K562 (cell line): ENCODE data around the gene PPP1R14C. TPM values are rescaled to one million over a fixed set of nuclear protein-coding genes. Genes with fewer than 3 reads are reported as not detected.

ENCODE experiments used
- CHD4 ChIP-seq: fragments of 200-600 bp; sonication (generic); IDR thresholded peaks from 3 replicates; pipeline ENCODE4 v1.6.1; 2012; ENCODE audit warnings: low read depth, mild to moderate bottlenecking, mixed read lengths, low read length, inconsistent platforms; ENCODE audit not compliant: insufficient read depth, insufficient replicate concordance, poor library complexity, severe bottlenecking
- GATA2 ChIP-seq: sonication (generic); formaldehyde crosslinking; IDR thresholded peaks from 2 replicates; pipeline ENCODE4 v1.4.0; 2020; ENCODE audit warnings: mild to moderate bottlenecking, missing genetic modification reagents
- MTA2 ChIP-seq: fragments of 450-650 bp; IDR thresholded peaks from 2 replicates; pipeline ENCODE4 v1.6.1; 2016; ENCODE audit warnings: low read depth
- TBL1XR1 ChIP-seq, 2 experiments: IDR thresholded peaks; 2 replicates each; pipeline ENCODE4 v1.6.1; 2012; ENCODE audit warnings: improper control_type of control experiment in 2 of 2, low read length in 2 of 2, mild to moderate bottlenecking in 1 of 2
- U2AF1 ChIP-seq: fragments of 200-400 bp; formaldehyde crosslinking; optimal IDR thresholded peaks from 2 replicates; pipeline ENCODE3; 2017; ENCODE audit warnings: mild to moderate bottlenecking, low read depth, low read length, moderate library complexity
- ZC3H4 ChIP-seq: sonication (generic); formaldehyde crosslinking; IDR thresholded peaks from 2 replicates; pipeline ENCODE4 v1.9.0; 2021; ENCODE audit warnings: missing genetic modification reagents, borderline replicate concordance
- polyA plus RNA-seq, 8 experiments: library from polyadenylated mRNA; depleted of rRNA in 4 of 8; stranded (reverse) in 5 of 8; unstranded in 3 of 8; fragments of >200 nt; fragmentation: Nextera tagmentation in 2 of 8; fragmentation: Illumina TruSeq in 1 of 8; extraction: Ambion mirVana in 2 of 8; extraction: Trizol in 1 of 8; gene quantifications; 2 replicates each; pipeline versions ENCODE4 v1.2.1 to v1.2.3, GENCODE V29; 2011 to 2014; ENCODE audit warnings: inconsistent platforms in 1 of 8, missing spikeins in 1 of 8
- total RNA-seq, 7 experiments: library from RNA; depleted of rRNA in 6 of 7; stranded (reverse); fragments of >200 nt in 6 of 7; fragmentation: Illumina TruSeq in 2 of 7; extraction: Trizol in 2 of 7; gene quantifications; 2 replicates each; pipeline versions ENCODE4 v1.2.1 to v1.2.3, GENCODE V29; 2011 to 2021; ENCODE audit warnings: low replicate concordance in 1 of 7
- TF ChIP-seq, protein P1 (sequence below): fragments of 200-600 bp; sonication (generic); IDR thresholded peaks from one replicate; pipeline ENCODE4 v1.6.1; 2012; ENCODE audit warnings: mild to moderate bottlenecking, low read depth, low read length, inconsistent platforms
- TF ChIP-seq, protein P2 (sequence below): fragments of 250-450 bp; sonication (Bioruptor Pico); IDR thresholded peaks from 2 replicates; pipeline ENCODE4 v1.5.0; 2022; ENCODE audit warnings: mild to moderate bottlenecking
- TF ChIP-seq, protein P3 (sequence below): sonication (generic); formaldehyde crosslinking; IDR thresholded peaks from 2 replicates; pipeline ENCODE4 v1.8.0; 2022; ENCODE audit warnings: mild to moderate bottlenecking, low read depth, missing genetic modification reagents
- TF ChIP-seq, protein P4 (sequence below): sonication (generic); formaldehyde crosslinking; IDR thresholded peaks from 2 replicates; pipeline ENCODE4 v1.8.0; 2022; ENCODE audit warnings: mild to moderate bottlenecking, missing genetic modification reagents

The PPP1R14C gene
- total and polyA plus RNA-seq, 9 of the 15 experiments (the other 6 are each of a cell fraction or from before 2014, with no cell fraction given) = 4.5 to 16.6 (median 11.9) TPM

DNA sequence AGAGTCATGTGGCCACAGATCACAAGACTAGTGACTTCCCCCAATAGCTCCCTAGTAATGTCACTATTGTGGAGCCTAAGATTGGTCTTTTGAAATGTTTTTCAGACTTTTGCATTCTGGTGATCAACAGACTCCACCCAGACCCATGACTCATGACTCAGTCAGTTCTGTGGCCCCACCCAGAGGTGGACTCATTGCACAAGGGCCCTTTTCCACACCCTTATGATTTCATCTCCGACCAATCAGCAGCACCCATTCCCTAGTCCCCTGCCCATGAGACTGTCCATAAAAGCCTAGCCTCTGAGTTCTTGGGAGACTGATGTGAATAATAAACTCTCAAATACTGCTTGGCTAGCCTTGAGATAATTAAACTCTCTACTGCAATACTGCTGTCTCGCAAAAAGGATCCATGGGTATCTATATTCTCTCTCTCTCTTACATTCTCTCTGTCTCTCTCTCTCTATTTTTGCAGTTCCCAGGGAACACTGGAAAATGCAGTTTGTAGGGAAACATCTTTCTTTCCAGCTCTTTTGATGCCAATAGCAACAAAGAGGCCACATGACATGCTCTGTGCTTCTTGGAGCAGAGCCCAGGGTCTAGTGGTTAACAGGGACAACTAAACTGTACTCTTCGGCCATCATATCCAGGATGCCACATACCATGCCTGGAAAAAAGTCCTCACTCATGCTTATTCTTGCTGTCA is 154.6 kb downstream of the PPP1R14C start (continued):
- TF ChIP-seq, protein P1, sequence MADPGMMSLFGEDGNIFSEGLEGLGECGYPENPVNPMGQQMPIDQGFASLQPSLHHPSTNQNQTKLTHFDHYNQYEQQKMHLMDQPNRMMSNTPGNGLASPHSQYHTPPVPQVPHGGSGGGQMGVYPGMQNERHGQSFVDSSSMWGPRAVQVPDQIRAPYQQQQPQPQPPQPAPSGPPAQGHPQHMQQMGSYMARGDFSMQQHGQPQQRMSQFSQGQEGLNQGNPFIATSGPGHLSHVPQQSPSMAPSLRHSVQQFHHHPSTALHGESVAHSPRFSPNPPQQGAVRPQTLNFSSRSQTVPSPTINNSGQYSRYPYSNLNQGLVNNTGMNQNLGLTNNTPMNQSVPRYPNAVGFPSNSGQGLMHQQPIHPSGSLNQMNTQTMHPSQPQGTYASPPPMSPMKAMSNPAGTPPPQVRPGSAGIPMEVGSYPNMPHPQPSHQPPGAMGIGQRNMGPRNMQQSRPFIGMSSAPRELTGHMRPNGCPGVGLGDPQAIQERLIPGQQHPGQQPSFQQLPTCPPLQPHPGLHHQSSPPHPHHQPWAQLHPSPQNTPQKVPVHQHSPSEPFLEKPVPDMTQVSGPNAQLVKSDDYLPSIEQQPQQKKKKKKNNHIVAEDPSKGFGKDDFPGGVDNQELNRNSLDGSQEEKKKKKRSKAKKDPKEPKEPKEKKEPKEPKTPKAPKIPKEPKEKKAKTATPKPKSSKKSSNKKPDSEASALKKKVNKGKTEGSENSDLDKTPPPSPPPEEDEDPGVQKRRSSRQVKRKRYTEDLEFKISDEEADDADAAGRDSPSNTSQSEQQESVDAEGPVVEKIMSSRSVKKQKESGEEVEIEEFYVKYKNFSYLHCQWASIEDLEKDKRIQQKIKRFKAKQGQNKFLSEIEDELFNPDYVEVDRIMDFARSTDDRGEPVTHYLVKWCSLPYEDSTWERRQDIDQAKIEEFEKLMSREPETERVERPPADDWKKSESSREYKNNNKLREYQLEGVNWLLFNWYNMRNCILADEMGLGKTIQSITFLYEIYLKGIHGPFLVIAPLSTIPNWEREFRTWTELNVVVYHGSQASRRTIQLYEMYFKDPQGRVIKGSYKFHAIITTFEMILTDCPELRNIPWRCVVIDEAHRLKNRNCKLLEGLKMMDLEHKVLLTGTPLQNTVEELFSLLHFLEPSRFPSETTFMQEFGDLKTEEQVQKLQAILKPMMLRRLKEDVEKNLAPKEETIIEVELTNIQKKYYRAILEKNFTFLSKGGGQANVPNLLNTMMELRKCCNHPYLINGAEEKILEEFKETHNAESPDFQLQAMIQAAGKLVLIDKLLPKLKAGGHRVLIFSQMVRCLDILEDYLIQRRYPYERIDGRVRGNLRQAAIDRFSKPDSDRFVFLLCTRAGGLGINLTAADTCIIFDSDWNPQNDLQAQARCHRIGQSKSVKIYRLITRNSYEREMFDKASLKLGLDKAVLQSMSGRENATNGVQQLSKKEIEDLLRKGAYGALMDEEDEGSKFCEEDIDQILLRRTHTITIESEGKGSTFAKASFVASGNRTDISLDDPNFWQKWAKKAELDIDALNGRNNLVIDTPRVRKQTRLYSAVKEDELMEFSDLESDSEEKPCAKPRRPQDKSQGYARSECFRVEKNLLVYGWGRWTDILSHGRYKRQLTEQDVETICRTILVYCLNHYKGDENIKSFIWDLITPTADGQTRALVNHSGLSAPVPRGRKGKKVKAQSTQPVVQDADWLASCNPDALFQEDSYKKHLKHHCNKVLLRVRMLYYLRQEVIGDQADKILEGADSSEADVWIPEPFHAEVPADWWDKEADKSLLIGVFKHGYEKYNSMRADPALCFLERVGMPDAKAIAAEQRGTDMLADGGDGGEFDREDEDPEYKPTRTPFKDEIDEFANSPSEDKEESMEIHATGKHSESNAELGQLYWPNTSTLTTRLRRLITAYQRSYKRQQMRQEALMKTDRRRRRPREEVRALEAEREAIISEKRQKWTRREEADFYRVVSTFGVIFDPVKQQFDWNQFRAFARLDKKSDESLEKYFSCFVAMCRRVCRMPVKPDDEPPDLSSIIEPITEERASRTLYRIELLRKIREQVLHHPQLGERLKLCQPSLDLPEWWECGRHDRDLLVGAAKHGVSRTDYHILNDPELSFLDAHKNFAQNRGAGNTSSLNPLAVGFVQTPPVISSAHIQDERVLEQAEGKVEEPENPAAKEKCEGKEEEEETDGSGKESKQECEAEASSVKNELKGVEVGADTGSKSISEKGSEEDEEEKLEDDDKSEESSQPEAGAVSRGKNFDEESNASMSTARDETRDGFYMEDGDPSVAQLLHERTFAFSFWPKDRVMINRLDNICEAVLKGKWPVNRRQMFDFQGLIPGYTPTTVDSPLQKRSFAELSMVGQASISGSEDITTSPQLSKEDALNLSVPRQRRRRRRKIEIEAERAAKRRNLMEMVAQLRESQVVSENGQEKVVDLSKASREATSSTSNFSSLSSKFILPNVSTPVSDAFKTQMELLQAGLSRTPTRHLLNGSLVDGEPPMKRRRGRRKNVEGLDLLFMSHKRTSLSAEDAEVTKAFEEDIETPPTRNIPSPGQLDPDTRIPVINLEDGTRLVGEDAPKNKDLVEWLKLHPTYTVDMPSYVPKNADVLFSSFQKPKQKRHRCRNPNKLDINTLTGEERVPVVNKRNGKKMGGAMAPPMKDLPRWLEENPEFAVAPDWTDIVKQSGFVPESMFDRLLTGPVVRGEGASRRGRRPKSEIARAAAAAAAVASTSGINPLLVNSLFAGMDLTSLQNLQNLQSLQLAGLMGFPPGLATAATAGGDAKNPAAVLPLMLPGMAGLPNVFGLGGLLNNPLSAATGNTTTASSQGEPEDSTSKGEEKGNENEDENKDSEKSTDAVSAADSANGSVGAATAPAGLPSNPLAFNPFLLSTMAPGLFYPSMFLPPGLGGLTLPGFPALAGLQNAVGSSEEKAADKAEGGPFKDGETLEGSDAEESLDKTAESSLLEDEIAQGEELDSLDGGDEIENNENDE = no peak
- TF ChIP-seq, protein P2, sequence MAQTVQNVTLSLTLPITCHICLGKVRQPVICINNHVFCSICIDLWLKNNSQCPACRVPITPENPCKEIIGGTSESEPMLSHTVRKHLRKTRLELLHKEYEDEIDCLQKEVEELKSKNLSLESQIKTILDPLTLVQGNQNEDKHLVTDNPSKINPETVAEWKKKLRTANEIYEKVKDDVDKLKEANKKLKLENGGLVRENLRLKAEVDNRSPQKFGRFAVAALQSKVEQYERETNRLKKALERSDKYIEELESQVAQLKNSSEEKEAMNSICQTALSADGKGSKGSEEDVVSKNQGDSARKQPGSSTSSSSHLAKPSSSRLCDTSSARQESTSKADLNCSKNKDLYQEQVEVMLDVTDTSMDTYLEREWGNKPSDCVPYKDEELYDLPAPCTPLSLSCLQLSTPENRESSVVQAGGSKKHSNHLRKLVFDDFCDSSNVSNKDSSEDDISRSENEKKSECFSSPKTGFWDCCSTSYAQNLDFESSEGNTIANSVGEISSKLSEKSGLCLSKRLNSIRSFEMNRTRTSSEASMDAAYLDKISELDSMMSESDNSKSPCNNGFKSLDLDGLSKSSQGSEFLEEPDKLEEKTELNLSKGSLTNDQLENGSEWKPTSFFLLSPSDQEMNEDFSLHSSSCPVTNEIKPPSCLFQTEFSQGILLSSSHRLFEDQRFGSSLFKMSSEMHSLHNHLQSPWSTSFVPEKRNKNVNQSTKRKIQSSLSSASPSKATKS (CRISPR knock-in tag) = no peak
- no peak for TF ChIP-seq GATA2 (CRISPR knock-in tag)
- TF ChIP-seq, protein P3, sequence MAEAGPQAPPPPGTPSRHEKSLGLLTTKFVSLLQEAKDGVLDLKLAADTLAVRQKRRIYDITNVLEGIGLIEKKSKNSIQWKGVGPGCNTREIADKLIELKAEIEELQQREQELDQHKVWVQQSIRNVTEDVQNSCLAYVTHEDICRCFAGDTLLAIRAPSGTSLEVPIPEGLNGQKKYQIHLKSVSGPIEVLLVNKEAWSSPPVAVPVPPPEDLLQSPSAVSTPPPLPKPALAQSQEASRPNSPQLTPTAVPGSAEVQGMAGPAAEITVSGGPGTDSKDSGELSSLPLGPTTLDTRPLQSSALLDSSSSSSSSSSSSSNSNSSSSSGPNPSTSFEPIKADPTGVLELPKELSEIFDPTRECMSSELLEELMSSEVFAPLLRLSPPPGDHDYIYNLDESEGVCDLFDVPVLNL = no peak
- no peak for TF ChIP-seq ZC3H4 (CRISPR knock-in tag)
- TF ChIP-seq CHD4 = no peak
- TF ChIP-seq U2AF1 = no peak
- no peak for TF ChIP-seq TBL1XR1 (IDR thresholded peaks at IDR 0.05; ENCODE audit: low read length in 2 of 2)
- TF ChIP-seq, protein P4, sequence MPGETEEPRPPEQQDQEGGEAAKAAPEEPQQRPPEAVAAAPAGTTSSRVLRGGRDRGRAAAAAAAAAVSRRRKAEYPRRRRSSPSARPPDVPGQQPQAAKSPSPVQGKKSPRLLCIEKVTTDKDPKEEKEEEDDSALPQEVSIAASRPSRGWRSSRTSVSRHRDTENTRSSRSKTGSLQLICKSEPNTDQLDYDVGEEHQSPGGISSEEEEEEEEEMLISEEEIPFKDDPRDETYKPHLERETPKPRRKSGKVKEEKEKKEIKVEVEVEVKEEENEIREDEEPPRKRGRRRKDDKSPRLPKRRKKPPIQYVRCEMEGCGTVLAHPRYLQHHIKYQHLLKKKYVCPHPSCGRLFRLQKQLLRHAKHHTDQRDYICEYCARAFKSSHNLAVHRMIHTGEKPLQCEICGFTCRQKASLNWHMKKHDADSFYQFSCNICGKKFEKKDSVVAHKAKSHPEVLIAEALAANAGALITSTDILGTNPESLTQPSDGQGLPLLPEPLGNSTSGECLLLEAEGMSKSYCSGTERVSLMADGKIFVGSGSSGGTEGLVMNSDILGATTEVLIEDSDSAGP (CRISPR knock-in tag) = no peak
- no peak for TF ChIP-seq MTA2
